T-cell (primary cell): ENCODE data around the gene PKDREJ. TPM values are rescaled to one million over a fixed set of nuclear protein-coding genes. Genes with fewer than 3 reads are reported as not detected.

Experiments
- ATAC-seq, 4 experiments: fragments of 200-7000 bp in 3 of 4; fragments of 150-1000 bp in 1 of 4; cut with Tn5 transposase; replicated peaks in 1 of 4; 1 replicate in 3 of 4; 2 replicates in 1 of 4; pipeline ENCODE4 v1.10.0; 2021; ENCODE audit warnings: moderate library complexity in 3 of 4, mild to moderate bottlenecking in 2 of 4, moderate number of reproducible peaks in 1 of 4
- CTCF ChIA-PET, 2 donors: fragments of 300-600 bp; sonication (Branson Sonifier 250); formaldehyde crosslinking; loops; one replicate each; lab custom pipeline; 2022; ENCODE audit warnings: antibody characterized with exemption in 2 of 2; lab: Charles Lee
- POLR2A ChIA-PET, 2 donors: fragments of 300-600 bp; sonication (Branson Sonifier 250); formaldehyde crosslinking; loops; one replicate each; lab custom pipeline; 2022; ENCODE audit warnings: antibody characterized with exemption in 2 of 2; lab: Charles Lee
- DNase-seq, 35 experiments: peaks; one replicate each; pipeline versions ENCODE4 v3.0.0 to v3.0.0-alpha.2; 2013 to 2023
- H3K27ac ChIP-seq: one replicate; pipeline ENCODE4 v1.5.1; 2013; ENCODE audit warnings: low read length
- H3K27me3 ChIP-seq, 2 experiments: replicated peaks in 1 of 2; 1 replicate in 1 of 2; 2 replicates in 1 of 2; pipeline versions ENCODE4 v1.6.1 to v1.7.0; 2013; ENCODE audit warnings: low read length in 1 of 2, mixed read lengths in 1 of 2; ENCODE audit not compliant: control insufficient read depth in 2 of 2, insufficient read depth in 2 of 2; ENCODE audit errors: extremely low read depth in 1 of 2
- H3K36me3 ChIP-seq, 2 donors: 1 replicate in 1 of 2; 2 replicates in 1 of 2; pipeline versions ENCODE4 v1.6.1 to v1.7.0; 2013; ENCODE audit warnings: low read length in 1 of 2; ENCODE audit not compliant: control insufficient read depth in 2 of 2, insufficient read depth in 1 of 2; ENCODE audit errors: extremely low read depth in 1 of 2
- H3K4me1 ChIP-seq, 2 experiments: 1 replicate in 1 of 2; 2 replicates in 1 of 2; pipeline versions ENCODE4 v1.6.1 to v1.7.0; 2013; ENCODE audit warnings: low read length in 2 of 2, mixed read lengths in 1 of 2; ENCODE audit not compliant: insufficient read depth in 2 of 2, control insufficient read depth in 1 of 2; ENCODE audit errors: extremely low read depth in 1 of 2
- H3K4me3 ChIP-seq, 2 donors: 1 replicate in 1 of 2; 2 replicates in 1 of 2; pipeline versions ENCODE4 v1.5.1 to v1.7.0; 2013; ENCODE audit warnings: mild to moderate bottlenecking in 2 of 2, low read length in 1 of 2, moderate library complexity in 1 of 2; ENCODE audit not compliant: control insufficient read depth in 1 of 2; ENCODE audit errors: extremely low read depth in 1 of 2
- H3K9me3 ChIP-seq: 2 replicates; pipeline ENCODE4 v1.7.0; 2013
- H3K27ac Mint-ChIP-seq, 2 donors: one replicate each; pipeline ENCODE4 v1.8.0; 2020 to 2021; ENCODE audit warnings: mild to moderate bottlenecking in 2 of 2, mixed read lengths in 2 of 2
- H3K27me3 Mint-ChIP-seq, 2 donors: one replicate each; pipeline ENCODE4 v1.8.0; 2021 to 2022; ENCODE audit warnings: mixed read lengths in 2 of 2
- H3K36me3 Mint-ChIP-seq: one replicate; pipeline ENCODE4 v1.8.0; 2021; ENCODE audit warnings: mixed read lengths
- H3K4me1 Mint-ChIP-seq, 3 donors: one replicate each; pipeline ENCODE4 v1.8.0; 2020 to 2022; ENCODE audit warnings: mixed read lengths in 3 of 3, mild to moderate bottlenecking in 1 of 3
- H3K4me3 Mint-ChIP-seq, 3 donors: one replicate each; pipeline ENCODE4 v1.8.0; 2020 to 2022; ENCODE audit warnings: mild to moderate bottlenecking in 3 of 3, mixed read lengths in 3 of 3, moderate library complexity in 3 of 3
- H3K9me3 Mint-ChIP-seq, 3 donors: one replicate each; pipeline ENCODE4 v1.8.0; 2020 to 2022; ENCODE audit warnings: mixed read lengths in 3 of 3
- WGBS: methylation state at CpG from one replicate; pipeline ENCODE4 v1.1.5; 2013; ENCODE audit warnings: missing lambda C conversion rate; ENCODE audit not compliant: insufficient coverage; 5-methylcytosine and 5-hydroxymethylcytosine counted together
- total RNA-seq, 35 experiments: library from RNA in 6 of 35; stranded (reverse) in 6 of 35; fragments of 120-200 nt in 1 of 35; gene quantifications; one replicate each; pipeline versions ENCODE4 v1.2.1 to v1.2.4 and lab custom pipeline; 2013 to 2026

The PKDREJ gene
- total RNA-seq, 5 donors from 2014 or later (not counting 1 experiment from before 2014, with no cell fraction given): not detected

DNA sequence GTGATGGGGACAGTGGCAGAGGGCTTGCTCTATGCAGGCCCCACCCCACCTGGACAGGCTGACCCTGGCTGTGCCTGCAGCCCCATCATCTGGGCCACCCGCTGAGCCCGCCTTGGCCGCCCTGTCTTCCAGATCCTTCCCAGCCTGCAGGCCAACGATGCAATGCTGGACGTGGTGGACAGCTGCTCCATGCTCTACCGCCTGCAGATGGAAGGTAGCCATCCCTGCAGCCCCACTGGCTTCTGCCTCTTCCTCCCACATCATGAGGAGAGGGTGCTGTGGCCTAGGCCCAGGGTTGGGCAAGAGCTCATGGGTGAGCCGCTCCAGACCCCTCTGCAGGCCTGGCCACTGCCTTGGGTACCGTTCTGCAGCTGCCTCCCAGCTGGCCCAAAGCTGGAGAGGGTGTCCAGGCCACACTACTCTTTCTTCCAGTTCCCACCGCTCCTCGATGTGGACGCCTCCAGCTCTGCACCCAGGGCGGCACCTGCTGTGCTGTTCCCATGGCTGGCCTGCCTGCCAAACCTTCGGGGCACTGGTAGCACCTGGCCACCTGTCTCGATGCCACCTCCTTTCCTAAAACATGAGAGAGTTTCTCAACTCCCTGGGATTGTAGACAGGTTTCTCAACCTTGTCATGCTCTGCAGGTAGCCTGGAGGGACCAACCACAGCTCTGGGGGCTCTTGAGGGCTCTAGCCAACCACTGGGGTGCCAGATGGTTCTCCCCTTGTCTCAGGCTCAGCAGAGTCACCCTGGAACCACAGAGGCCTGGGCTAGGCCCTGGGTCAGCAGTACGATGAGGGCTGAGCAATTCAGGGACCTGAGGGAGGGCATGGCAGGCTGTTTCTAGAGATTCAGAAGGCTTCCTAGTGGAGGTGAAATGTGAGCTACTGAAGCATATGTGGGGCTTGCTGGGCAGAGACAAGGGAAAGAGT is 24.1 kb upstream of the PKDREJ start:
- 96% methylated on average over 9 of the region's 15 CpGs for WGBS
- Histone ChIP-seq H3K9me3 (no peaks in the 10 kb centered on the region), H3K27me3 (no peaks in the 10 kb centered on the region), H3K27ac (peak overlapping the region; percentile 73), H3K4me1 (peaks cover 0 to 70% of the 10 kb centered on the region in 2 experiments), H3K4me3 (peak overlapping the region in 1 of 2 donors; percentile 2), H3K36me3 (peaks cover 0 to 23% of the 10 kb centered on the region in 2 donors)
- H3K27me3 Mint-ChIP-seq: no peaks in the 10 kb centered on the region
- peak overlapping the region in 2 of 3 donors; percentile 7 to 42 for H3K4me3 Mint-ChIP-seq
- CTCF ChIA-PET: no interaction called here
- no peaks in the 10 kb centered on the region for H3K9me3 Mint-ChIP-seq
- H3K27ac Mint-ChIP-seq: peak overlapping the region in 1 of 2 donors; percentile 39
- POLR2A ChIA-PET: no interaction called here
- peaks cover 10% of the 10 kb centered on the region for H3K36me3 Mint-ChIP-seq
- DNase-seq: no peak
- no peak for ATAC-seq
- peaks cover 7 to 29% (median 12%) of the 10 kb centered on the region in 3 donors for H3K4me1 Mint-ChIP-seq

DNA sequence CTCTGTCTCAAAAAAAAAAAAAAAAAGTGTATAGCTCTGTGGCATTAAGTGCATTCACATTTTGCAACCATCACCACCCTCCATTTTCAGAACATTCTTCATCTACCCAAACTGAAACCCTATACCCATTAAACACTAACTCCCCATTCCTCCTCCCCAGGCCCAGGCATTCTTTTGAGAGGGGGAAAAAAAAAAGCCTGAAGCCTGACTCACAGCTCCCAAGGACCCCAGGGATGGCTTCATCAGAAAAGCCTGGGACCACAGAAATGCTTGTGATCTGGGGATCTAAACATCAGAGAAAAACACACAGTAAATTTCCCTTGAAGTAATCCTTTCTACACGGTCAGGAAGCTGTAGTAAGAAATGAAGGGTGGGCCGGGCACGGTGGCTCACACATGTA is 22.9 kb upstream of the PKDREJ start:
- Histone ChIP-seq H3K4me3 (no peak overlapping the region), H3K9me3 (no peaks in the 10 kb centered on the region), H3K36me3 (peaks cover 0 to 19% of the 10 kb centered on the region in 2 donors), H3K4me1 (peaks cover 0 to 76% of the 10 kb centered on the region in 2 experiments), H3K27me3 (no peaks in the 10 kb centered on the region), H3K27ac (no peak overlapping the region)
- Mint-ChIP-seq H3K27ac (no peak overlapping the region), H3K9me3 (no peaks in the 10 kb centered on the region), H3K36me3 (peaks cover 18% of the 10 kb centered on the region), H3K4me3 (no peak overlapping the region), H3K27me3 (no peaks in the 10 kb centered on the region), H3K4me1 (peaks cover 7 to 29% (median 12%) of the 10 kb centered on the region in 3 donors)
- no peak for DNase-seq
- CTCF ChIA-PET: no interaction called here
- no CpG with 5 or more reads among the region's 3 CpGs for WGBS
- POLR2A ChIA-PET: no interaction called here
- ATAC-seq: no peak

GRCh38 chr22:46281866-46282678 is 18.9 kb upstream of the PKDREJ start:
- WGBS: 94% methylated on average over 13 of the region's 13 CpGs
- peaks cover 0 to 72% of the 10 kb centered on the region in 2 experiments for H3K4me1 ChIP-seq
- Mint-ChIP-seq H3K9me3 (no peaks in the 10 kb centered on the region), H3K4me3 (peak overlapping the region in 1 of 3 donors; percentile 14), H3K4me1 (peaks cover under 1 to 15% (median 3%) of the 10 kb centered on the region in 3 donors), H3K27me3 (no peaks in the 10 kb centered on the region), H3K27ac (no peak overlapping the region), H3K36me3 (peaks cover 31% of the 10 kb centered on the region)
- ChIA-PET POLR2A (no interaction called here), CTCF (no interaction called here)
- peak overlapping the region in 1 of 2 donors; percentile 30 for H3K4me3 ChIP-seq
- H3K9me3 ChIP-seq: no peaks in the 10 kb centered on the region
- no peaks in the 10 kb centered on the region for H3K27me3 ChIP-seq
- H3K36me3 ChIP-seq: peaks cover 0 to 38% of the 10 kb centered on the region in 2 donors
- ATAC-seq (no peak), DNase-seq (no peak)
- peak overlapping the region; percentile 81 for H3K27ac ChIP-seq

- Mint-ChIP-seq H3K27me3 (no peaks in the 10 kb centered on the region), H3K36me3 (peaks cover 31% of the 10 kb centered on the region), H3K4me3 (peak overlapping the region in 1 of 3 donors; percentile 25), H3K4me1 (peaks cover 0 to 18% (median 5%) of the 10 kb centered on the region in 3 donors), H3K27ac (peak overlapping the region in 1 of 2 donors; percentile 27), H3K9me3 (no peaks in the 10 kb centered on the region)
- H3K36me3 ChIP-seq: peaks cover 0 to 35% of the 10 kb centered on the region in 2 donors
- H3K27ac ChIP-seq: peak overlapping the region; percentile 81
- H3K4me1 ChIP-seq: peaks cover 0 to 70% of the 10 kb centered on the region in 2 experiments
- DNase-seq (peak in 28 of 35 experiments; percentile 7 to 75 (median 39)), ATAC-seq (peak in 3 of 4 experiments; percentile 43 to 87 (median 82))
- H3K4me3 ChIP-seq: peak overlapping the region in 1 of 2 donors; percentile 30
- no peaks in the 10 kb centered on the region for H3K9me3 ChIP-seq
- POLR2A ChIA-PET: no interaction called here
- WGBS: 73% methylated on average over 16 of the region's 19 CpGs
- H3K27me3 ChIP-seq: no peaks in the 10 kb centered on the region
- CTCF ChIA-PET: no interaction called here
Measured at GRCh38 chr22:46280999-46281623, 18.0 kb upstream of the PKDREJ start.

GRCh38 chr22:46280063-46280817 is 17.1 kb upstream of the PKDREJ start:
- CTCF ChIA-PET: no interaction called here

More at GRCh38 chr22:46280063-46280817, 17.1 kb upstream of the PKDREJ start:
- Histone ChIP-seq H3K4me1 (peaks cover 0 to 78% of the 10 kb centered on the region in 2 experiments), H3K27ac (peak overlapping the region; percentile 81), H3K9me3 (no peaks in the 10 kb centered on the region), H3K4me3 (no peak overlapping the region), H3K27me3 (no peaks in the 10 kb centered on the region), H3K36me3 (peaks cover 0 to 41% of the 10 kb centered on the region in 2 donors)
- 94% methylated on average over 5 of the region's 12 CpGs for WGBS
- peak overlapping the region in 1 of 2 donors; percentile 27 for H3K27ac Mint-ChIP-seq
- no peak for ATAC-seq
- H3K4me3 Mint-ChIP-seq: no peak overlapping the region
- POLR2A ChIA-PET: no interaction called here
- no peaks in the 10 kb centered on the region for H3K27me3 Mint-ChIP-seq
- DNase-seq: no peak
- H3K36me3 Mint-ChIP-seq: peaks cover 40% of the 10 kb centered on the region
- peaks cover 0 to 16% (median 5%) of the 10 kb centered on the region in 3 donors for H3K4me1 Mint-ChIP-seq
- no peaks in the 10 kb centered on the region for H3K9me3 Mint-ChIP-seq
